Stomach (tissue), 9 donors: ENCODE data around the gene B4GALT4. TPM values are rescaled to one million over a fixed set of nuclear protein-coding genes. Genes with fewer than 3 reads are reported as not detected.

ENCODE experiments used
- DNase-seq, 2 donors: peaks; one replicate each; pipeline versions ENCODE4 v3.0.0 to v3.0.0-alpha.2; 2013 to 2019
- H3K27ac ChIP-seq, 5 donors: fragments of 200-600 bp in 4 of 5; sonication (generic) in 4 of 5; one replicate each; pipeline ENCODE4 v1.5.1; 2013 to 2019; ENCODE audit warnings: mild to moderate bottlenecking in 1 of 5, moderate library complexity in 1 of 5
- H3K27me3 ChIP-seq, 3 donors: fragments of 200-600 bp; sonication (generic); one replicate each; pipeline ENCODE4 v1.5.1; 2017 to 2019; ENCODE audit warnings: mixed run types in 1 of 3
- H3K36me3 ChIP-seq, 4 donors: fragments of 200-600 bp; sonication (generic); 1 replicate in 3 of 4; 2 replicates in 1 of 4; pipeline ENCODE4 v1.5.1; 2016 to 2019
- H3K4me1 ChIP-seq, 4 donors: fragments of 200-600 bp; sonication (generic); one replicate each; pipeline ENCODE4 v1.5.1; 2016 to 2019
- H3K4me3 ChIP-seq, 4 donors: fragments of 200-600 bp; sonication (generic) in 3 of 4; one replicate each; pipeline ENCODE4 v1.5.1; 2016 to 2019; ENCODE audit warnings: mild to moderate bottlenecking in 1 of 4
- H3K9me3 ChIP-seq, 4 donors: fragments of 200-600 bp; sonication (generic); one replicate each; pipeline ENCODE4 v1.5.1; 2016 to 2019
- EP300 ChIP-seq: sonication (generic); formaldehyde crosslinking; IDR thresholded peaks from one replicate; pipeline ENCODE4 v1.6.1; 2017; ENCODE audit warnings: antibody characterized with exemption
- POLR2A ChIP-seq, 4 donors: fragments of 450-650 bp; IDR thresholded peaks; one replicate each; pipeline ENCODE4 v1.6.1; 2016; ENCODE audit warnings: antibody characterized with exemption in 4 of 4, control low read depth in 2 of 4, mild to moderate bottlenecking in 1 of 4, moderate library complexity in 1 of 4
- POLR2AphosphoS5 ChIP-seq, 3 donors: sonication (generic); formaldehyde crosslinking; IDR thresholded peaks; one replicate each; pipeline ENCODE4 v1.6.1; 2016; ENCODE audit warnings: antibody characterized with exemption in 3 of 3
- whole genome bisulfite sequencing, 5 donors: extraction: QIAGEN DNeasy Blood & Tissue Kit in 3 of 5; methylation state at CpG; one replicate each; pipeline versions ENCODE4 v1.1.5 to v1.1.7; 2013 to 2018; 5-methylcytosine and 5-hydroxymethylcytosine counted together
- intact Hi-C: fragments of 100-400 bp; cut with DNase I; formaldehyde crosslinking; loops from one replicate; pipeline ENCODE4 v1.15.1; 2023; ENCODE audit warnings: low total_unique reads
- polyA plus RNA-seq, 3 donors: library from polyadenylated mRNA; stranded (reverse); fragments of 200-250 nt; gene quantifications; one replicate each; pipeline ENCODE4 v1.2.3, GENCODE V29; 2013
- total RNA-seq, 5 donors: library from RNA; depleted of rRNA; stranded (reverse); fragments of >200 nt; gene quantifications; one replicate each; pipeline versions ENCODE4 v1.1.0 to v1.2.3, GENCODE V29; 2014 to 2016
- TF ChIP-seq, protein P1 (sequence below), 7 experiments: fragments of 450-650 bp in 4 of 7; fragments of 200-600 bp in 3 of 7; sonication (generic) in 3 of 7; IDR thresholded peaks; one replicate each; pipeline ENCODE4 v1.5.1; 2016 to 2019; ENCODE audit warnings: antibody characterized with exemption in 7 of 7, control low read depth in 2 of 7, mild to moderate bottlenecking in 1 of 7
- donor health status: healthy with polysubstance abuse.
- donor health status: Bipolar disorder and iron deficiency.
- donor health status: healthy.

B4GALT4 gene
- total and polyA plus RNA-seq, 8 donors: 5.5 to 39.7 (median 14.0) TPM

DNA sequence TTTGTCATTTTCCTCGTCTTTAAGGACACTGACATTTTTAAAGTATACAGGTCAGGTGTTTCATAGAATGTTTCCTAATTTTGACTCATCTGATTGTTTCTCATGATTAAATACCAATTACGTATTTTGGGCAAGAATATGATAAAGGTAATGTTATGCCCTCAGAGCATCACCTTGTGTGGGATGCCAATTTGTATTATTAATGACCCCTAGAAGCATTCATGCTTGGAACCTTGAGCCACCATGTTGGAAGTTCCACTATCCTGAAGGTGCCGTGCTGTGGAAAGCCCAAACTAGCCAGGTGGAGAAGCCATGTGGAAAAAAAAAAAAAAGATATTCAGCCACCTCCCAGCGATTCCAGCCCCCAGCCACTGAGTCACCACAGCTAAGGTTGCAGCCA is 19.1 kb upstream of the B4GALT4 start:
- TF ChIP-seq, protein P1, sequence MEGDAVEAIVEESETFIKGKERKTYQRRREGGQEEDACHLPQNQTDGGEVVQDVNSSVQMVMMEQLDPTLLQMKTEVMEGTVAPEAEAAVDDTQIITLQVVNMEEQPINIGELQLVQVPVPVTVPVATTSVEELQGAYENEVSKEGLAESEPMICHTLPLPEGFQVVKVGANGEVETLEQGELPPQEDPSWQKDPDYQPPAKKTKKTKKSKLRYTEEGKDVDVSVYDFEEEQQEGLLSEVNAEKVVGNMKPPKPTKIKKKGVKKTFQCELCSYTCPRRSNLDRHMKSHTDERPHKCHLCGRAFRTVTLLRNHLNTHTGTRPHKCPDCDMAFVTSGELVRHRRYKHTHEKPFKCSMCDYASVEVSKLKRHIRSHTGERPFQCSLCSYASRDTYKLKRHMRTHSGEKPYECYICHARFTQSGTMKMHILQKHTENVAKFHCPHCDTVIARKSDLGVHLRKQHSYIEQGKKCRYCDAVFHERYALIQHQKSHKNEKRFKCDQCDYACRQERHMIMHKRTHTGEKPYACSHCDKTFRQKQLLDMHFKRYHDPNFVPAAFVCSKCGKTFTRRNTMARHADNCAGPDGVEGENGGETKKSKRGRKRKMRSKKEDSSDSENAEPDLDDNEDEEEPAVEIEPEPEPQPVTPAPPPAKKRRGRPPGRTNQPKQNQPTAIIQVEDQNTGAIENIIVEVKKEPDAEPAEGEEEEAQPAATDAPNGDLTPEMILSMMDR (IDR thresholded peaks at IDR 0.05): no peak
- TF ChIP-seq POLR2A (IDR thresholded peaks at IDR 0.05) (no peak), EP300 (no peak), POLR2AphosphoS5 (IDR thresholded peaks at IDR 0.05) (no peak)
- Histone ChIP-seq H3K9me3 (no peaks in the 10 kb centered on the region), H3K36me3 (no peaks in the 10 kb centered on the region), H3K4me1 (peaks cover 0 to 20% (median 10%) of the 10 kb centered on the region in 4 donors), H3K27me3 (no peaks in the 10 kb centered on the region), H3K4me3 (no peak overlapping the region), H3K27ac (no peak overlapping the region)
- no peak for DNase-seq
- WGBS, 5 donors: 82 to 97% (median 95%) methylated on average over 4 of the region's 4 CpGs
- intact Hi-C loops: no loop called here

DNA sequence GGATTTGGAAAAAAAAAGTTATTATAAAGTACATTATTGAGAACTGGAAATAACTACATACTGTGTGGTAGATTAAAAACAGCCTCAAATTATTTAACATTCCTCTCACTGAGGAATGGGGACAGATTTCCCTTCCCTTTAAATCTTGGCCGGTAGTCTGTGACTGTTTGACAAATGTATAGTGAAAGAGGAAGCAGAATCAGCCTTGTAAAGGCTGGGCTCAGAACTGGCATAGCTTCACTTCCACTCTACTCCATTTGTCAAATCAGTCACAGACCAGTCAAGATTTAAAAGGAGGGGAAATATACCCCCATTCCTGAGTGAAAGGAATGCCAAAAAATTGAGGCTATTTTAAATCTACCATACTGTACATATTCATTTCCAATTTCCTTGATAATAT is 18.2 kb upstream of the B4GALT4 start:
- no peak overlapping the region for H3K4me3 ChIP-seq
- H3K27me3 ChIP-seq: no peaks in the 10 kb centered on the region
- peaks cover 0 to 24% (median 10%) of the 10 kb centered on the region in 4 donors for H3K4me1 ChIP-seq
- no peak for TF ChIP-seq EP300
- TF ChIP-seq POLR2A (IDR thresholded peaks at IDR 0.05): no peak
- no peak for TF ChIP-seq POLR2AphosphoS5 (IDR thresholded peaks at IDR 0.05)
- TF ChIP-seq, protein P1 (IDR thresholded peaks at IDR 0.05): no peak
- intact Hi-C loops: no loop called here
- peak in 1 of 2 donors; percentile 49 for DNase-seq
- no peaks in the 10 kb centered on the region for H3K9me3 ChIP-seq
- peak overlapping the region in 2 of 5 donors; percentile 37 to 69 for H3K27ac ChIP-seq
- no peaks in the 10 kb centered on the region for H3K36me3 ChIP-seq
- WGBS, 5 donors: 0 to 19% (median 10%) methylated on average over 1 of the region's 1 CpG

DNA sequence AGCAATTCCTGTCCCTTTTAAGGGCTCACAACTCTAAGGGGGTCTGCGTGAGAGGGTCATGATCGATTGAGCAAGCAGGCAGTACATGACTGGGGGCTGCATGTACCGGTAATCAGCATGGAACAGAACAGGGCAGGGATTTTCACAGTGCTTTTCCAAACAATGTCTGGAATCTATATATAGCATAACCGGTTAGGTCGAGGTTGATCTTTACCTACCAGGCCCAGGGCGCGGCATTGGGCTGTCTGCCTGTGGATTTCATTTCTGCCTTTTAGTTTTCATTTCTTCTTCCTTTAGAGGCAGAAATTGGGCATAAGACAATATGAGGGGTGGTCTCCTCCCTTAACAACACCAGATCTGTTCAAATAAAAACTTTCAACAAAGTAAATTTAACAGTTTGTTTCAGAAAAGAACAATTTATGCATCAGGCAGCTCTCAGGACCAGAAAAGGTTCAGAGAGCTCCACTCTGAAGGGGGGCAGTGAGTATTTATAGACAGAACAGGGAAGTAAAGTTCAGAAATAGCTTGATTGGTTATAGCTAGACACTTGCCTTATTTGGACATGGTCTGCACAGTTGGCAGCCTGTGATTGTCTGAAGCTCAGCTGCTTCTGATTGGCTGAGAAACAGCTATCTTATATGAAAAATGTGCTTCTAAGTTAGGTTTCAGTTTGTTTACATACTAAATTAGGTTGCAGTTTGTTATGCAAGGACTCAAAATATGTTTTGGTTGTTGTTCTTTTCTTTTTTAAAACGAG is 17.2 kb upstream of the B4GALT4 start:
- DNase-seq: peak; percentile 41 to 73
- Histone ChIP-seq H3K36me3 (no peaks in the 10 kb centered on the region), H3K27me3 (no peaks in the 10 kb centered on the region), H3K4me3 (no peak overlapping the region), H3K27ac (peak overlapping the region; percentile 37 to 76 (median 69)), H3K9me3 (no peaks in the 10 kb centered on the region), H3K4me1 (peaks cover 0 to 24% (median 10%) of the 10 kb centered on the region in 4 donors)
- 40 to 72% (median 45%) methylated on average over 8 of the region's 8 CpGs for WGBS, 5 donors
- intact Hi-C loops: no loop called here
- TF ChIP-seq POLR2AphosphoS5 (IDR thresholded peaks at IDR 0.05) (no peak), EP300 (no peak), POLR2A (IDR thresholded peaks at IDR 0.05) (no peak)
- TF ChIP-seq, protein P1 (IDR thresholded peaks at IDR 0.05): no peak

DNA sequence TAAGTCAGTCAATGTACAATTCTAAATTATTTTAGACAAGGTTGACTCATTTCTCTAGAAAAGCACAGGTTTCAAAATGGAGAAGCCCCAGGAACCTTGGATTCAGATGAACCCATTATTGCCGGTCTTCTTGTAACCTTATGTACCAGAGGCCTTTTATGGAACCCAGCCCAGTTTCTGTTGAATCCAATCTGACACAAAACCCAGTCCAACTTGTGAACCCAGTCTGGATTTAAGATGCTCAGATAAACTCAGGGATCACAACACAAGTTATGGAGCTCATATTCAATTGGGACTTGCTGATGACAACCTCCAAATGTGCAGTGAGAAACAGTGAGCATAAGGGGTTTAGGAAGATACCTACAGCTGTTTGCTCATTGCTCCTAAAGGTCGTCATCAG is 16.4 kb upstream of the B4GALT4 start:
- Histone ChIP-seq H3K36me3 (no peaks in the 10 kb centered on the region), H3K4me3 (no peak overlapping the region), H3K4me1 (peaks cover 0 to 24% (median 10%) of the 10 kb centered on the region in 4 donors), H3K27ac (peak overlapping the region in 4 of 5 donors; percentile 47 to 76 (median 72)), H3K27me3 (no peaks in the 10 kb centered on the region), H3K9me3 (no peaks in the 10 kb centered on the region)
- no peak for TF ChIP-seq EP300
- TF ChIP-seq, protein P1 (IDR thresholded peaks at IDR 0.05): no peak
- TF ChIP-seq POLR2A (IDR thresholded peaks at IDR 0.05): no peak
- TF ChIP-seq POLR2AphosphoS5 (IDR thresholded peaks at IDR 0.05): no peak
- DNase-seq: no peak
- intact Hi-C loops: no loop called here
- 41 to 70% (median 56%) methylated on average over 2 of the region's 2 CpGs for WGBS, 5 donors
